ENCODE data around the gene RALGAPA2. TPM values are rescaled to one million over a fixed set of nuclear protein-coding genes. Genes with fewer than 3 reads are reported as not detected.
A peak's percentile ranks its signal among the peaks of the same experiment; 100 is the strongest.

Gene RALGAPA2
- total and polyA plus RNA-seq, 2 of the 13 experiments (the other 11 are each of a cell fraction or from before 2014, with no cell fraction given) = 13.8 to 17.7 TPM

- TF ChIP-seq CENPBD1 (CRISPR knock-in tag; IDR thresholded peaks at IDR 0.05; ENCODE audit: borderline replicate concordance, low read depth) = no peak
- no peak for TF ChIP-seq NAIF1 (CRISPR knock-in tag; IDR thresholded peaks at IDR 0.05; ENCODE audit: borderline replicate concordance)
- TF ChIP-seq RFXAP (CRISPR knock-in tag; IDR thresholded peaks at IDR 0.05; ENCODE audit: borderline replicate concordance) = no peak
- TF ChIP-seq SNAPC5 (CRISPR knock-in tag; IDR thresholded peaks at IDR 0.05; ENCODE audit: borderline replicate concordance) = no peak
- no peak for TF ChIP-seq TCF12 (IDR thresholded peaks at IDR 0.05)
- TF ChIP-seq TCF12 (CRISPR knock-in tag; IDR thresholded peaks at IDR 0.05) = no peak
- peak; percentile 67; the same call in 1 of the 2 replicates for TF ChIP-seq AKNA (CRISPR knock-in tag; IDR thresholded peaks at IDR 0.05; ENCODE audit: borderline replicate concordance)
- TF ChIP-seq SALL2 (CRISPR knock-in tag; IDR thresholded peaks at IDR 0.05) = no peak
- no peak; the same call in 1 of the 2 replicates for TF ChIP-seq ZNF547 (CRISPR knock-in tag; IDR thresholded peaks at IDR 0.05)
- TF ChIP-seq CENPT (CRISPR knock-in tag; IDR thresholded peaks at IDR 0.05; ENCODE audit: low read depth) = no peak
- no peak for TF ChIP-seq NFRKB (IDR thresholded peaks at IDR 0.05)
- no peak for TF ChIP-seq TRIM24 (CRISPR knock-in tag; IDR thresholded peaks at IDR 0.05)
- no peak for TF ChIP-seq JARID2 (CRISPR knock-in tag; IDR thresholded peaks at IDR 0.05; ENCODE audit: insufficient replicate concordance)
- TF ChIP-seq ZNF331 (CRISPR knock-in tag; IDR thresholded peaks at IDR 0.05) = no peak
- TF ChIP-seq MIER3 (CRISPR knock-in tag; IDR thresholded peaks at IDR 0.05; ENCODE audit: borderline replicate concordance) = no peak
- TF ChIP-seq KLF11 (CRISPR knock-in tag; IDR thresholded peaks at IDR 0.05) = no peak
- TF ChIP-seq BCLAF1 (IDR thresholded peaks at IDR 0.05) = no peak
- no peak for TF ChIP-seq JUNB (CRISPR knock-in tag; IDR thresholded peaks at IDR 0.05; ENCODE audit: borderline replicate concordance)
- TF ChIP-seq TCF7L2 (IDR thresholded peaks at IDR 0.05; ENCODE audit: low read depth, low read length) = no peak
- TF ChIP-seq ZNF382 (CRISPR knock-in tag; IDR thresholded peaks at IDR 0.05; ENCODE audit: borderline replicate concordance) = no peak
- no peak for TF ChIP-seq ZNF513 (CRISPR knock-in tag; conservative IDR thresholded peaks at IDR 0.05)
- no peak for TF ChIP-seq KLF15 (CRISPR knock-in tag; IDR thresholded peaks at IDR 0.05; ENCODE audit: borderline replicate concordance)
Observed at GRCh38 chr20:20713244-20713765, 861 bp upstream of the RALGAPA2 start (continued).

Data from HepG2 (cell line).